NCI-H1092 (cell line): ENCODE data around the gene PAQR6.
A peak's percentile ranks its signal among the peaks of the same experiment; 100 is the strongest.
"Not testable (repeated sequence)": the region's sequence is repeated elsewhere in the genome, so short reads cannot be mapped to it uniquely, and the experiment has no call there.

Experiments
- DNase-seq: peaks from one replicate; lab custom pipeline; 2025; lab: John Stamatoyannopoulos, UW

The PAQR6 gene

GRCh38 chr1:156230473-156230837, 17.4 kb downstream of the PAQR6 start:
- no peak for DNase-seq

- no peak for DNase-seq
Observed at GRCh38 chr1:156229809-156230472, 17.9 kb downstream of the PAQR6 start.

GRCh38 chr1:156228501-156228900, 19.4 kb downstream of the PAQR6 start:
- DNase-seq, result no peak

- no peak for DNase-seq
Observed at GRCh38 chr1:156226782-156227181, 21.1 kb downstream of the PAQR6 start.

GRCh38 chr1:156226116-156226538, 21.7 kb downstream of the PAQR6 start:
- DNase-seq, result no peak

GRCh38 chr1:156225677-156226014, 22.2 kb downstream of the PAQR6 start:
- no peak for DNase-seq

GRCh38 chr1:156221986-156222692, 25.7 kb downstream of the PAQR6 start:
- no peak for DNase-seq

GRCh38 chr1:156220226-156220625, 27.6 kb downstream of the PAQR6 start:
- no peak for DNase-seq

GRCh38 chr1:156217871-156218270, 30.0 kb downstream of the PAQR6 start:
- no peak for DNase-seq

- DNase-seq, result not testable (repeated sequence)
Observed at GRCh38 chr1:156216361-156217086, 31.3 kb downstream of the PAQR6 start.

GRCh38 chr1:156214024-156214748, 33.7 kb downstream of the PAQR6 start:
- no peak for DNase-seq

- DNase-seq, result no peak
Observed at GRCh38 chr1:156213644-156213966, 34.3 kb downstream of the PAQR6 start.

- peak; percentile 97 for DNase-seq
Observed at GRCh38 chr1:156212833-156213643, 34.8 kb downstream of the PAQR6 start, which contains the start of gene PMF1. PMF1 (plus strand) TSS chr1:156213007; CDS start chr1:156213016, 9 bp downstream.

GRCh38 chr1:156212130-156212529, 35.7 kb downstream of the PAQR6 start:
- DNase-seq, result no peak

GRCh38 chr1:156211243-156211642, 36.6 kb downstream of the PAQR6 start:
- DNase-seq, result no peak

GRCh38 chr1:156204686-156205085, 43.2 kb downstream of the PAQR6 start:
- no peak for DNase-seq

GRCh38 chr1:156203331-156203730, 44.5 kb downstream of the PAQR6 start:
- no peak for DNase-seq

- no peak for DNase-seq
Observed at GRCh38 chr1:156200044-156200443, 47.8 kb downstream of the PAQR6 start.

GRCh38 chr1:156198831-156199349, 49.0 kb downstream of the PAQR6 start:
- no peak for DNase-seq

GRCh38 chr1:156196445-156196844, 51.4 kb downstream of the PAQR6 start:
- DNase-seq, result no peak

GRCh38 chr1:156195853-156196252, 52.0 kb downstream of the PAQR6 start:
- no peak for DNase-seq

GRCh38 chr1:156194300-156194652, 53.6 kb downstream of the PAQR6 start:
- DNase-seq, result no peak
